HG03558 (cell line): ENCODE data around the gene PHF14.

ENCODE experiments used
- ATAC-seq: cut with Tn5 transposase; IDR thresholded peaks from one replicate; pipeline ENCODE4 v1.9.1; 2021; ENCODE audit warnings: moderate number of reproducible peaks; ENCODE audit not compliant: unreplicated experiment; ENCODE audit errors: extremely low read depth

PHF14 gene

DNA sequence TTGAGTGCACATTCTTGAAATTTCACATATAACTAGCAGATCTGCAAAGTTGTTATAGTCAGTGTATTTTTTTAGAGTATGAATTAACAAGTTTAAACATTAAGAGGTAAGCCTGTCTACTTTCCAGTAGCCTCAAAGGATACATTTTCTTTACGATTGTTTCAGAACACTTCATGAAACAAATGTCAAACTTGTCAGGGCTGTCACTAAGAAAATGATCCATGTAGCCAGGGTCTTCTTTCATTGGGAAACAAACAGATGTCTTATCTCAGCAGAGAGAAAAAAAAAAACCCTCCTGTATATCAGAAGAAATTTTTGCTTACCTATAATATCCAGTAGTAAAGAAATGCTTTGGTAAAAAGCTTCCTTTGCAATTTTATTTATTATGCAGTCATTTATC is 192.4 kb downstream of the PHF14 start:
- ATAC-seq: no peak

DNA sequence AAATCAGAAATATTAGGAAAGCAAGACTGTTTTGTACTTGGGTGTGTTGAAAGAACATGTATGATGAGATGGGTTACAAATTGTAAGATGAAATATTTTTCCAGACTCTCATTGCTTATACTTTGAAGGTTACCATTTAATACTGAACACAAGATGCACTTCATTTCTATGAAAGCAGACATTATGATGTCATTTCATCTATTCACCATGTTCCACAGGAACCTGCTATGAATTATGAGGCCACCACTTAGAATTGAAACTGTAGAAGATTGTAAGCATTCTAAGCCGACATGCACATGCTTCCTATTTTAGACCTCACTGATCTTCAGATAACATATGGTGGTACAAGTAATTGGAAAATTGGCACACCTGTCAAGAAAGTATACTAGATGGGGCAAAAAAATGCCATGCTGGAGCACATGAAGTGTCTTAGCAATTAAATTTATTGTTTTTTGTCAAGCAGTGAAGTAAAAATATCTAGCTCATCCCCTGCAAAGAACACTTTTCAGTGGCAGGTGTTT is 195.0 kb downstream of the PHF14 start:
- no peak for ATAC-seq

- ATAC-seq: no peak
Observed at GRCh38 chr7:11170175-11170574, 196.5 kb downstream of the PHF14 start.

DNA sequence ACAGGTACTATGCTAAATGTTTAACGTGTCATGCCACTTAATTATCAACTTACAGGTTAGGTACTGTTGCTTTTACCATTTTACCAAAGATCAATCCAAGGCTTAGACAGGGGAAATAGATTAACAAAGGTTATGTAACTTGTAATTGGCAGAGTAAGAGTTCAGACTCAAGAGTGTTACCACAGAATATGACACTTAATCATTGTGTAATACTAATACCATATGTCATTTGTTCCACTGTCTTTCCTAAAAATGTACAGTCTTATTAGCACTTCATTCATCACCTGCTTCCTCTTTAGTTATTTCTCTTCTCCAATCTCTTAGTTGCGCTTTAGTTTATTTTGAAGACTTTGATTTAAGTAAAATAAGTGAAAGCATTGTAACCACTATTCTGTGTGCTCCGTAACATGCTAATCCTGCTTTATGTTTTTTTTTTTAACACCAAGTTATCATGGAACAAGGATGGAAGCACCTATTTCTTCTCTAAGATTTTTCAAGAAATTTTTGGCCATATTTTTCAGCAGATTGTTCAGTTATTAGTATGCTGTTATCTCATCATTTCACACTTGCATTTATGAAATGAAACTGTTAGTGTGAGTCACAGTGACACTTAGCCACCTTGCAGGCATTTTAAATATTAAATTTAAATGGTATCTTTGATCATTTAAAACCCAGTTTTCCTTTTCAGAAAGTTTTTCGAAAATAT is 197.3 kb downstream of the PHF14 start:
- ATAC-seq: no peak

- no peak for ATAC-seq
Observed at GRCh38 chr7:11171569-11172192, 198.0 kb downstream of the PHF14 start.

DNA sequence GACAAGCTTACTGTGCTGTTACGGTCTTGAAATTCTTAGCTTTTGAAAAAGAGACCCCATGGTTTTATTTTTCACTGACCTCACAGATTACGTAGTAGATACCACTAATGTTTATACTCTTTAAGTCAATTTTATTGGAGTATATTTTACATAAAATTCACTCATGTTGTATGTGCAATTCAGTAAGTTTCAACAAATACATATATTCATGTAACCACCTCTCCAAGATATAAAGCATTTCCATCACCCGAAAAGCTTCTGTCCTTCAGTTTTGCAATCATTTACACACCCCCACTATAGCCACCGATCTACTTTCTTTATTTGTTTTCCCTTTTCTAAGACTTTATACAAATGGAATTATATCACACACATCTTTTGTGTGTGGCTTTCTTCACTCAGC is 199.2 kb downstream of the PHF14 start:
- no peak for ATAC-seq

DNA sequence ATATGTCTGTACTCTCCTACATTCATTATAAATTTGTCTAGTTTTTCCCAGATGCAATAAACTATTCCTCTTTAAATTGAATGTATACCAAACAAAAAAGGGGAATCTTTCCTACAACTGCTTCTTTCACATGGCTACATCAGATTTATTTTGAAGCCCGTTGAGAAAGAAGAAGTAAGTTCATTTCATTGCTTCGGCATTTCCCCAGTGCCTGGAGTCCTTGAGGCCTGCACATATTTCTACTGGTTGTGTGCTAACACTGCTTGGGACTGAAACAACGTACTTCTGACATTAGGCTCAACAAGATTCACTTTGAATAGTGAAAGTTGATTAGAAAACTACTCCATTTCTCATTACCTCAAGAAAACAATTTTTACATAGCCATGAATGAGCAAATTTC is 201.7 kb downstream of the PHF14 start:
- no peak for ATAC-seq

- ATAC-seq: no peak
Observed at GRCh38 chr7:11175887-11176286, 202.2 kb downstream of the PHF14 start.

GRCh38 chr7:11176985-11177555 is 203.4 kb downstream of the PHF14 start:
- no peak for ATAC-seq

DNA sequence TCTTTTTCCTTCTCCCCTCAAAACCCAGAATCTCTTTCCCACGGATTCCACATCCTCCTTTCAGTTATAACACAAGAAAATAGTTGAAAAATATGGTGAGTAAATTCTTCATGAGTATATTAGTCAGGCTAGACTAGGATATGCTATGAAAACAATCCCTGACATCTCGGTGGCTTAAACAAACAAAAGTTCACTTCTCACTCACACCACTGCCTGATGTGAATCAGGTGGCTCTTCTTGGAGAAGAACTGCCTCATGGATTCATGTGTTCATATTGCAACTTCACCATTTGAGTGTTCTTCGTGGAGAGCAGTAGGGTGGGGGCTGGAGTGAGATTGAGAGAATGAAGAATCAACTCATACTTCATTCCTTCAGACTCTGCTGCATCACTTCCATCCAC is 204.1 kb downstream of the PHF14 start:
- ATAC-seq: no peak

DNA sequence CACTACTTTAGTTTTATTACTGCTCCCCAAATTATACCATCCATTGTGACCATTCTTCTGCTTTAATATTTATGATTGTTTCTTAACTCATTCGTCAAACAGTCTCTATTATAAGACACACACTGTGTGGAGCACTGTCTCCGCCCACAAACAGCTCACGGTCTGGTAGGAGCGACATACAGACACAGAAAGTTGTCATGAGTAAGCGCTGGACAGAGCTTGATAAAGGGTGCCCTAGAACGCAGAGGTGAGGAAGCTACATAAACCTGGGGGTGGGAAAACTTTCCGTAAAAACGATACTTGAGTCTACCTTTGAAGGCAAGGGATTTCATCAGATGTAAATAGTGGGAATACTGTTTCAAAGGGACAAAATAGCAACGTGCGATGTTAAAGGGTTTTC is 207.9 kb downstream of the PHF14 start:
- ATAC-seq: no peak

DNA sequence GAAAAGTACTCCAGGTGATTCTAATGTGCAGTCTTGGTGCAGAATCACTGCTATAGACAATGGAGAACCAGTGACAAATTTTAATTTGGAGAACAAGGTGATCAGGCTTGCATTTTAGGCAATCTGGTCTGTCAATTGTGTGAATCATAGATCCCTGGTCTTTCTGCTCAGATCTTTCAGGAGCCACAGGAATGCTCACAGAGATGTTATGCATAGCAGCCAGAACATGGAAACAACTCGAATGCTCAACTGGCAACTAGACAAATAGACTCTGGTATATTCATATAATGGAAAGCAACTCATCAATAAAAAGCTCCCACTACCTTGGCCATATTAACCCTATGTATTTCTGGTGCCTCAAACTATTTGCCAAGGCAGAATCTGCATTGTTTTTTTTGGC is 209.1 kb downstream of the PHF14 start:
- no peak for ATAC-seq

DNA sequence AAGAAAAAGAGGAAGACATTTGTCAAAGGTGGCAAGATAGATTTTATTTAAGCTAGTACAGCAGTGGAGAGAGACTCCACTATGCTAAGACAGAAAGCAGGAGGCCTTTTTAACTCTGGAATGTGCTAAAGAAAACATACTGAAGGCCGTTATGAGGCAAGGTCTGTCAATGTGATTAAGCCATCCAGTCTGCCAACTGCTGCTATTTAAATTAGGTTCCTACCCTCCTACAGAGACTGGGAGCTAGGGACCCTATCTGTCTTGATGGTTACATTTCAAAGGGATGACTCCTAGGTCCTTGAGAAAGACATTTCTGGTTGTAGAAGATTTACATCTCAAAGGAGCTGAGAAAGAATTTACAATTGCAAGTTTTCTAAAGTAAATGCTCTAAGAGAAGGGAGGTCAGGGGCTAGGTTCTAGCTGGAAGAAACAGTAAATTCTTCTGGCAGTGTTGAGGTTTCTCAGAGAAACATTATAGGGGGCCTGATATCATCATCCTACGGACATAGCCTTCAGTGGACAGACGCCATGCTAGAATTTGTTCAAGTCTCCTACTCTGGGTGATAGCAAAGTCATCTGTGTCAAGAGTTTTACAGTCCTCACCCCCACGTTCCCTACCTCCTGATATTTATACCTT is 211.6 kb downstream of the PHF14 start:
- ATAC-seq: no peak

DNA sequence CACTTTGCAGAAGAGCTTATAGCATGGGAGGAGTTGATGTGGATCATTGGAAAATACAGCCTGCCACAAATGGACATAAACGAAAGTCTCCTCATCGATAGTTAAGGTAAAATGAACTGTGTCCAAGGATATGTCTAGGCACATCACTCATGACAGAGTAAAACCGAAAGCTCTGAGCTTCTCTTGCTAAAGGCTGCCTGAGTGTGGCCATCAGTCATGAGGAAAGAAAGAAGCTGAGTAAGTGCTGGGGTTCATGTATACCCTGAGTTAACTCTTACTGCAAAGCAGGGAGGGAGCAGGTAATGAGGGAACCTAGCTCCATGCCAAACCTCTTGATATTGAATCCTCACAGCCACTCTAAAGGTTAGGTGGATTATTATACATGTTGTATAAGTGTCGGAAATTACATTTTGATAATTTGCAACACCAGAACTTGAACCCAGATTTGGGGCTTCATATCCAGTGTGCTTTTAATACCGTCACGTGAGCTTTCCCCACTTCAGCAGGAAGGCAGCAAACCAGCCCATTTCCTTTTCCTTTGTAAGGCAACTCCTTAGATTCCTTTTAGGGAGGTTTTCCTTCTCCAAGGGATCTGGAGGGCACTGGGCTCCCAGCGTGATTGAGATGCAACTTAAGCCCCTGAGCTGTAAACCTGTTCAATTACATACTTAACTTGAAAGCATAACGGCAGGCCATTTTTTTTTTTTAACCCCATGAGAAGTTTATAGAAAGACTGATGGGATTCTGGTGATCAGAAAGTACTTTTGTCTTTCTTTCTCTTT is 215.0 kb downstream of the PHF14 start:
- no peak for ATAC-seq

GRCh38 chr7:11191081-11191480 is 217.4 kb downstream of the PHF14 start:
- ATAC-seq: no peak

GRCh38 chr7:11191574-11192220 is 218.0 kb downstream of the PHF14 start:
- ATAC-seq: no peak

GRCh38 chr7:11192506-11192905 is 218.8 kb downstream of the PHF14 start:
- no peak for ATAC-seq

DNA sequence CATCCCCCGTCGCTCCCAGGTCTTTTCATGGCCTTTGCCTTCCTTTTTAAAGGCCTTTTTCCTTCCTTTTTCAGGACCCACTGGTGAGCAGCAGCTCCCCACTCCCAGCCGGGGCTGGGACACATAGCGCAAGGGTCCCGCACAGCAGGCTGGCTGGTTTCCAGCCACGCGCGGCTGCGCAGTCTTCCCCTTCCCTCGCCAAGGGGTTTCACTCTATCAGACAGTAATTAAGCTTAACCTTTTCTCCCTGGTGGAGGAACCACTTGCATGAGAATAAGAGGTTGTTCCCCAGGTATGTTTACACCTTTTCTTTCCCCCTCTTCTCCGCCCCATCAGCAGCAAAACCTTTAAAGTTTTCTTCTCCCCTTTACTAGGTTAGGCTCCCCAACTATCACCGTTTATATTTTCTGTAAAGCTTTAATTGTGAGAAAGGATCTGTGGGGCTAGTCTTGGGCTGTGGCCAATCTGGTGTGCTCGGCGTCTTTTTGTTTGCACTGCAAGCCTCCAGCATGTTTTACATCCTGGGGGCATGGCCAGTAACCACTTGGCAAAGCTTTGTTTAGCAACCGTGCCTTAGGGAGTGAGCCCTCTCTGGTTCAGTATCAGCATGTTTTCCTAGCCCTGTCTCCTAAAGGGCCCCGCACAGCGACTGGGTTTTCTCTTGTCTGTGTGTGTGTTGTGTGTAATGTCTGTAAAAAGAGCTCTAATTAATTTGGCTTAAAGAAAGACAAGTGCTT is 219.6 kb downstream of the PHF14 start:
- ATAC-seq: no peak

DNA sequence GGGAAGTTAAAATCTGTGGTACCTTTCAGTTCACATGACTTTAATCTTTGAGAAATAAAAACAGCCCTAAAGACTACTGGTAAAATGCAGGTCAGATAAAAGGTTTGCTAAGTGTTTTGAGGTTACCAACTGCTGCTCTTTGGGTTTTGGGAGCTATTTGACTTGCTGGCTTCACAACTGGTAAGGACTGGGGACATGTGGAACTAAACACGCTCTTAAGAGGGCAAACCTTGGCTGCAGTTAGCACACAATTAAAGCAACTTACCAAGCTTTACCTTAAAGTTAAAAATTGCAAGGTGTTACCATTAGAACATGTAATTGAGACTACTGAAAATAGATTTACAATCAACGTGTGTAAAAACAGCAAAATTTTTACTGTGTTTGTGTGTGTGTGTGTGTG is 220.2 kb downstream of the PHF14 start:
- no peak for ATAC-seq
